Jurkat, Clone E6-1 (cell line): ENCODE results near the gene KIAA1210.

Source experiments
- DNase-seq: peaks from one replicate; pipeline ENCODE4 v3.0.0-alpha.2; 2011; ENCODE audit warnings: low read depth, low spot score
- H3K4me3 ChIP-seq: 2 replicates; pipeline ENCODE4 v1.5.1; 2011; ENCODE audit warnings: mild to moderate bottlenecking, low read length, control low read depth, moderate library complexity

Gene KIAA1210

DNA sequence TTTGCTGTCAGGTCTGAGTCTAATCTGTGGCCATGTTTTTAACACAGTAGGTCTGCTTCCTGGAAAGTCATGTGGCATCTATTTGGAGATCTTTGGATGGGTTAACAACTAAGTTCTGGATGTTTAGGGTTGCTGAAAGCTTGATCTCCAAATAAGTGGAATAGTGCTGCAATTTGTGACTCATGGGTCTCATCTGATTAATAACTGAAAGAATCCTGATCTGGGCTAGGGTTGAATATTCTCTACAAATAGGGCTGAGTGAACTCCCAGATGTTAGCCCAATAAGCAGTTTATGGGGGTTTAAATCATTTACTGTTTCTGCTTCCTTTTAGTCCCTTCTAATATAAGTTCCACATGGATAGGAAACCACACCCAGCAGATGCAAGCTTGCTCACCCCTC is 31.7 kb downstream of the KIAA1210 start:
- no peak for DNase-seq
- no peak overlapping the region for H3K4me3 ChIP-seq

DNA sequence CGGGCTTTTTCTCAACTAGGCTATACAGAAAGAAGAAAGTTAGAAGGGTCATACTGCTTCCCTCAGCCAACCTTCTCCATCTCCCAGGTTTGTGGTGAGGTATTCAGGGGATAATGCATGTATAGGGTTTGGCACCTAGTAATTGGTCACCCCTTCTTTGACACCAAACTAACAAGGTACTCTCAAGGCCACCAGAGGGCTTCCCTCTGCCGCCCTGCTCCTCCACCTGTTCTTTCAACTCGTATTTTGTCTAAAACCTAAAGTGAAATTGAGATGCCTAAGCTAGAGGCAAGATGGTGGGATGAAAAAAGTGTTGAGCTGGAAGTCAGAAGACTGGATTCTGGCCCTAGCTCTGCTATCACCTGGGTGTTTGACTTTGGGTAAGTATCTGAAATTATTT is 32.8 kb downstream of the KIAA1210 start:
- H3K4me3 ChIP-seq = no peak overlapping the region
- no peak for DNase-seq

DNA sequence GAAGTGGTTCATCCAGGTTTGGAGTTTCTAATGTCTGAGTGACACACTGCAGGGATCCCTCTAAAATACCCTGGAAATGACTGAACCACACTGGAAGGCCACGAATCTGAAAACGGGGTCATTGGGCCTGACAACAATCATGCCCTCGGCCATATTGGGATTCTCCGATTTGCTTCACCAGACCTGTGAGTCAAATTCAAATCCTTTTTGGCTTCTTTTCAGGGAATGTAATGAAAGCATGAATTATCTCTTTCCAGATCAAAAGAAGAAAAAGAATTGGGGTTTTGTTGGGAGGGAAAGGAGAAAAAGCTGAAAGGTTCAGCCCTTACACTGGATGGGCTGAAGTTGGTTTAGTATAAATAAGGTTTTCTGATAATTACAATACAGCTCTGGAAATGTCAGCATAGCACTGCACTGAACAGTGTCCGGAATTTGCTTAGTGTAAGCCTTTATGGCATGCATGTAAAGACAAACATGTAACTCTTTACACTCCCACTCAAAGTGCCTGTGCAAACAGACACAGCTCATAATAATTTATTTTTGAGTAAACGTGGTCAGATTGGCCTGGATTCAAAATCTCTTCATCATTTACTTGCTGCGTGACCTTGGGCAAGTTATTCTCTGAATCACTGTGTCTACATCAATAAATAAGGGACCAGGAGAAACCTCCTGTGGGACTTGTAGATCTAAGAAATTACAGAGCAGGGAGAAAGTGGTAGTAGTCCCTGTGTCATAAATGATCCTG is 33.4 kb downstream of the KIAA1210 start:
- no peak for DNase-seq
- no peak overlapping the region for H3K4me3 ChIP-seq

DNA sequence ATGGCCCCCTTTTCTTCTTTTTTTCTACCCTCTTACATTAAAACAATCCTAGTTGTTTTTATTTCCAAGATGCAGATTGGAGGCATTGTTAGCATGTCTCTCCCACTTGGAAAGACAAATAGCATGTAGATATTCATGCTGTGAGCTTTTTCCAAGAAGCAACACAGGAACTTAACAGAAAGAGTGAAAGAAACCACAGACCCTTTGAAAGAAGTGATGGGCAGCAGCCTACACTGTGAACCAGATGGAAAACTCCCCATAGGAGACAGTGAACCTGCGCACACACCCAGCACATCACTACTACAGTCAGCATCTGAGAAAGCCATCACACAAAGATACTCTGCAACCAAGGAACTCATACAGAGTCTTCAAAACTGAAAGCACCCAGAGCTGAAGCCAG is 37.0 kb downstream of the KIAA1210 start:
- H3K4me3 ChIP-seq = no peak overlapping the region
- no peak for DNase-seq

DNA sequence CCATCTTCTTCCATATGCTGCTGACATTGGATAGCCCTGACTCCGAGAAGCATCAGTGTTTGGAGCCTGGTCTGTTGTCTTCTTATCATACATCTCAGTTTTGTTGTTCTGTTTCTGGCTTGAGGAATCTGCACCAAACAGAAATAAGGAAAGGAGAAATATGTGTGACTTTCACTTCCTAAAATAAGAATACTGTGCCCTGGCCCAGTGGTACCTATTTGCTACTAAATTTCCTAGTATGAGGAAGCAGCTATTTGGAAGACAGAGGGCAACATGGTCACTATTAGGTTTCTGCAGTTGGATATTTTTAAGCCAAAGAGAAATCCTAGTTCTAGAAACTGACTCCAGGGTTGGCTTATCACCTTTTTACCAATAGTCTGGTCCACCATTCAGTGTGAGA is 38.0 kb downstream of the KIAA1210 start:
- no peak overlapping the region for H3K4me3 ChIP-seq
- DNase-seq = no peak

DNA sequence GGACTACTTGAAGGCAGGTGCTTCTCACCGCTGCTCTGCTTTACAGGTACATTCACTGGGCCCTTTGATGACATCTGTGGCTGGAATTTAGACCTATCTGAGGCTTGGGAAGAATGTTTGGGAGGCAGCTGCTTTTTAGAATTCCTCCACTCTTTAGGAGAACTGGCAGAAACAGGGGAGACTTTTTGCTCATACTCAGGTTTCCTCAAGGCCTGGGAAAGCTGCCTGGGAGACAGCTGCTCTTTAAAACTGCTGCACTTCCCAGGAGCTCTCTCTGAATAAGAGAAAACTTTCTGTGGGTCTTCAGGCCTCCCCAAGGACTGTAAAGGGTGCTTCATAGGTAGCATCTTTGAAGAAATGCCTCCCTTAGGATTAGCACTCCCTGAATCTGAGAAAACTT is 40.5 kb downstream of the KIAA1210 start:
- DNase-seq = no peak
- no peak overlapping the region for H3K4me3 ChIP-seq

DNA sequence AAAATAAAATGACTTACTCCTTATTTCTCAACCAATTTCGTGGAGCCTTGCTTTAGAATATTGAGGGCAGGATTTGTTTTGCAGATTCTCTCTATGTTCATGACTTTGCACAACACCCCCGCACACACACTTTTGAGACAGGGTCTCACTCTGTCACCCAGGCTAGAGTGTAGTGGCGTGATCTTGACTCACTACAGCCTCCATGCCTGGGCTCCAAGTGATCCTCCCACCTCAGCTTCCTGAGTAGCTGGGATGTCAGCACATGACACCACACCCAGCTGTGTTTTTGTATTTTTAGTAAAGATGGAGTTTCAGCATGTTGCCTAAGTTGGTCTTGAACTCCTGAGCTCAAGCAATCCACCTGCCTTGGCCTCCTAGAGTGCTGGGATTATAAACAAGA is 42.8 kb downstream of the KIAA1210 start:
- no peak for DNase-seq
- H3K4me3 ChIP-seq = no peak overlapping the region

DNA sequence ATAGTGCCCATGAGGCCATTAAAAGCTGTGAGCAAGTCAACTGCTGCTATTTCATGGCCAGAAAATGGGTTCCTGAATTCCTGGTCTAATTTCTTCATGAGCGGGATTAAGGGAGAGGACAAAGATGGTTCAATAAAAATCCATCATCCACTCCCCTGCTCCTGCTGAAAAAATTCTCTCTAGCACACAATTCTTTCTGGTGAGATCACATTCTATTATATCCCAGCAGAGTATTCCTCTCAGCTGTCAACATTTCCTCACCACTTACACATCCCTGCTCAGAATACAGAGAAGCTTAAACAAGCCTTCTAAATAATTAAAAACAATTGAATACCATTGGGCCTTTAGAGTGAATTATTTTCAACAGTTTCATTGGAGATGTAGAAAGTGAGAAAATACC is 45.3 kb downstream of the KIAA1210 start:
- no peak for DNase-seq
- H3K4me3 ChIP-seq = no peak overlapping the region

DNA sequence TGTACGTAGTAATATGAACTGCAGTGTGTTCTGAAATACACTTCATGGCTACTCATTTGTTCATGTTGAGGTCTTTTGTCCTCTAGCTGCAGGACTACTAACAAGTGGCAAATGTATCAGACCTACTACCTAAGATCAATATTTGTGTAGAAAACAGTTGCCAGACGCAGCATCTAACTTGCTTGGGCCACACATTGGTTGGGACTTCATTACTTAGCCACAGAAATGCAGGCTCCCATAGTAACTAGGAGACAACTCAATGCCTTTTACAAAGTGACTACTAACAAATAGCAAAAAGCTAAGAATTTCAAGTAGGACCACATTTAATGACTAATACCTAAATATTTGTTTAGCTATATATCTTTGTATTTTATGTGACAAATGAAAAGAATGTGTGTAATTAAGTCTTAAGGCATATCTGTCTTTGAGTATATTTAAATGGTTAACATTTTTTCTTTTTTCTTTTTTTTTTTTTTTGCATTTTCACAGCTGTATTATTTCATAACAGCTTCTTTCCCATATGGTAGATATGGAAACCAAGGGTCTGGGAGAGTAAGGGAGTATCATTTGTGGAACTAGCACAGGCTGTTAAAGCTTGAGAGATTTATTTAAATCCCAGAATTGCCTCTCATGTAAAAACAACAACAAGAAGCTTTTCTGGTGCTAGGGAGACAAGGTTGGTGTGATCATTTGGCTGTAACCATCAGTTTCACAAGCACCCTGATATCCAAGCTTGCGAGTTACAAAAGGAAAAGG is 52.2 kb downstream of the KIAA1210 start:
- no peak overlapping the region for H3K4me3 ChIP-seq
- no peak for DNase-seq

DNA sequence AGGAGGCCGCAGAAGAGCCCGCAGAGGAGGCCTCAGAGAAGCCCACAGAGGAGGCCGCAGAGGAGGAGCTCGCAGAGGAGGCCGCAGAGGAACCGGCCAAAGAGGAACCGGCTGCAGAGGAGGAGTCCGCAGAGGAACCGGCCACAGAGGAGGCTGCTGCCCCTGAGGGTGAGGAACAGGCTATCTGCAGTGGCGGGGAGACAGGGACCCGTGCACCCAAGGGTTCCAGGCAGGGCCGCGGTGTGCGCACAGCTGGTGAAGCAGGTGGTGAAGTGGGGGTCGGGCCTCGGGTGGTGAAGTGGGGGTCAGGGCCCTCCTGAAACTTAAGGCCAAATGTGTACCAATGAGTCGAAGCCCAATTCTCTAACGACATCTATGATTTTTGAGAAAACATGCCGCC is 53.7 kb downstream of the KIAA1210 start:
- DNase-seq = no peak

DNA sequence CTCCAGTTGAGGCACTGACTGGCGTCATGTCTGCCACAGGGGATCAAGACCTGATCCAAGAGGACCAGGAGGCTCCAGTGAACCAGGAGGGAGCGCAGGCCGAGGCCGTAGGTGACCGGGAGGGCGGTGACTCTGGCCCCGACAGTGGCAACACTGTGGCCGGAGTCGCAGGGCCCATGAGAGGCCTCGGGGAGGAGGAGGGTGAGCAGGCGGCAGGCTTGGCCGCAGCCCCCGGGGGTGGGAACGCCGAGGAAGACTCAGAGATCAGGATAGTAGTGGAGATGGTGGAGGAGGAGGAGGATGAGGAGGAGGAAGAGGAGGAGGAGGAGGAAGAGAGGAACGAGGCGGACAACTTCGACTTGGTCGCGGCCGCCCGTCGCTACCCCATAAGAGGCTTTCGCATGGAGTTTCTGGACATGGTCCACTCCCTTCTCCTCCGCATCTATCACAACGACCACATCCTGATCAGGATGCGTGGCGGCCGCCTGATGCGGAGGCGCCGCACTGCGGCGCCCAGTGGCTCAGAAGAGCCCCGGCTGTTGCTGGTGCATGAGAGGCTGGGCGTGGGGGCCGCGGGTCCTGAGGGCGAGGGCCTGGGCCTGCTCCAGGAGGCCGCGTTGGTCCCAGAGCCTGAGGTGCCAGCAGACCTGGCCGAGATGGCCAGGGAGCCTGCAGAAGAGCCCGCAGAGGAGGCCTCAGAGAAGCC is 54.3 kb downstream of the KIAA1210 start:
- DNase-seq = no peak
- H3K4me3 ChIP-seq = no peak overlapping the region

More for the DNA sequence above, 53.7 kb downstream of the KIAA1210 start:
- no peak overlapping the region for H3K4me3 ChIP-seq

DNA sequence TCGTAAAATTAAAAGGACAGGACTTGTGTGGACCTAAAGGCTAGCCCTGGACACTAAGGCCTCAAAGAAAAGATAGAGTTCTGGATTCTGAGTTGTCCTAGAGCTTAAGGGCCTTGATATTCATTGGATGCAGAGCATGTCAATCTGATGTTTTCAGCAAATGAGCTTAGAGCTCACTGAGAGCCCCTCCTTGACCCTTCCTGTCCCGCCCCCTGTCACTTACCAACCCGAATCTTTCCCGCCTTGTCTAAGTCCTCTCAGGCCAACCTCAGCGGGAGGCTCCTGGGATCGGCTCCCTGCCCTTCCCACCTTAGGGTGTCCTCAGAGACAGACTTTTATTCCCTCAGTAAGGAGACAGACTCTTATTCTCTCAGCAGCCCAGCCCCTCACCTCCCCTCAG is 54.9 kb downstream of the KIAA1210 start, which contains the start of gene CT47C1:
Gene CT47C1, plus strand, starts transcription at position 250 of the 400 bp plus-strand sequence. CDS start 233 bp downstream, outside the sequence.
- H3K4me3 ChIP-seq = no peak within 1 kb of the TSS
- DNase-seq = no peak

DNA sequence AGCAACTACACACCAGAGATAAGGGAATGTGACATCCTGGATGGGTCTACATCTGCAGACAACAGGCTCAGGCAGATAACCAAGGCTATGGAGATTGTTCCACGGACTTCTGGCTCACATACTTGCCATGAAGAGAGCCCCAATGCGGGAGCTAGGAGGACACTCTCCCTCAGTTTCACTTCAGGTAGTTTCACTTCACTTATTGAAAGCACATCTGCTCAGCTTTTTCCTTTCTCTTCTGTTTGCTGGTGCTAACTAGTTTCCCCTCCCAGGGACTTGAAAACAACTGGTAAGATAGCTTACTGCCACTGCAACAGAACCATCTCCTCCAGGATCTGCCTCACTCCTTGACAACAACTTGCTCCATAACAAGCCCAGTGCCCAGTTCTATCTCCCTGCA is 56.2 kb downstream of the KIAA1210 start:
- H3K4me3 ChIP-seq = no peak overlapping the region
- DNase-seq = no peak

DNA sequence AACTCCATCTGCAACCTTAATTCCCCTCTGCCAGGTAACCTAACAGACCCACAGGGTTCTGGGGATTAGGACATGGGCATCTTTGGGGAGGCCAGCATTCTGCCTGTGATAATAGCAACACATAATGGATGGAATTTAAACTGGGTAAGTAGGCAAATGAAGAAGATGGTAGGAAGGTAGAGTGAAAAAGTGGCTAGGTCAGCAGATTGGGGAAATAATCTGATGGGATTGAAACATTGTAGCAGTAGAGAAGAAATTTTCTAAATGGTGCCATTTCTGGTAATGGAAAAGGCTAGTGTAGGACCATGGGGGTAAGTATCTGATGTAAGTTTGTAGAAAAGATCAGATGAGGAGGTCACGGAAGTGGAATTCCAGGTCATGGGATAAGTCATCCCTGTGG is 57.9 kb downstream of the KIAA1210 start:
- no peak overlapping the region for H3K4me3 ChIP-seq
- no peak for DNase-seq

DNA sequence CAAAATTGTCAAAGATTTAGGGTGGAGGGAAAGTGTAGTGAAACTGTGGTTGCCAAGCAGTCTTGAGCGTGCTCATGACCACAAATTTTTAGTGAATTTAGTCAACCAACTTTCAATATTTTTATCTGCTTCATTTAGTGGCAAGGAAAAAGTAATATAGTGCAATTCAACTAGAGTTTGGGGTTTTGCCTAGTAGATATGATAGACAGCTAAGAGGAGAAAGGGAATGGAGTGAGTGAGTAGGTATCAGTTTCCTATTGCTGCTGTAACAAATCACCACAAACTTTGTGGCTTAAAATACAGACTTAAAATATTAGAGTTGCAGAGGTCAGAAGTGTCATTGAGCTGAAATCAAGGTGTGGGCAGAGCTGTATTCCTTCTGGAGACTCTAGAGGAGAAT is 58.5 kb downstream of the KIAA1210 start:
- H3K4me3 ChIP-seq = no peak overlapping the region
- DNase-seq = no peak

DNA sequence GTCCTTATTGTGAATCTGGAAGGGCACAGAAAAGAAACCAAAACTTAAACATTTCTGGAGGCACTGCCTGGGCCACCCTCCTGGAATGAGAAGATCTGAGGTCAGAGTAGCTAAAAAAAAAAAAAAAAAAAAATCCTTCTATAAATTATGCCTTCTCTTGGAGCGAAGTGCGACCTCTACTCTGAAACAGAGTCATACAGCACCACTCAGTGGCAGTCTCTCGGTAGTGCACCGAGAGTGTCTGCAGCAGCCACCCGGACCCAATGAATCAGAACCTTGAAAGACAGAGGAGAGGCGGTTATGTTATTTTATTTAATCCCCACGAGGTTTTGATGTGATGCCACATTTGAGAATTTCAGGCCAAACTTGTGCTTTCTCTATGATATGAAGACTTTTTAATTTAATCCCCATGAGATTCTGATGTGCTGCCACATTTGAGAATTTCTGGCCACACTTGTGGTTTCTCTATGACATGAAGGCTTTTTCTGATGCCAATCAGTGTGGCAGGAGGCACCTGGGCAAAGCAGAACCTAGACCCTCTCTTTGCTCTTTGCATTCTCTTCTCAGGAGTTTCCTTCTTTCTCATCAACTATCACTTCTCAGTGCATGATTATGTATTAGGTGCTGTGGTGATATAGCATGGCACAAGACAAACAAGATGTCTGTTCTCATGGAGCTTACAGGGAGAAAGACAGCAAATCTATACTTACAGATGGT is 60.4 kb downstream of the KIAA1210 start:
- DNase-seq = no peak
- H3K4me3 ChIP-seq = no peak overlapping the region

DNA sequence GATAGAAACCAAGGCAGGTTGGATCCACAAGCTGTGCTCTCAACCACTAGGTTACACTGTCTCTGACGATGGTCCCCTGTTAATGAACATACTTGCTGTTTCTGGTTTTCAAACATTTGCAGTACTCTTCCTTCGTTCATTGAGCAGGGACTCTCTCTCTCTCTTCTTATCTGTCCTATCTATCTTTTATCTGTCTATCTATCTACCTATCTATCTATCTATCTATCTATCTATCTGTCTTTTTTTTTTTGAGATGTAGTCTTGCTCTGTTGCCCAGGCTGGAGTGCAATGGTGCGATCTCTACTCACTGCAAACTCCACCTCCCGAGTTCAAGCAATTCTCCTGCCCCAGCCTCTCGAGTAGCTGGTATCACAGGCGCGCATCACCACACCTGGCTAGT is 64.2 kb downstream of the KIAA1210 start:
- H3K4me3 ChIP-seq = no peak overlapping the region
- DNase-seq = no peak

DNA sequence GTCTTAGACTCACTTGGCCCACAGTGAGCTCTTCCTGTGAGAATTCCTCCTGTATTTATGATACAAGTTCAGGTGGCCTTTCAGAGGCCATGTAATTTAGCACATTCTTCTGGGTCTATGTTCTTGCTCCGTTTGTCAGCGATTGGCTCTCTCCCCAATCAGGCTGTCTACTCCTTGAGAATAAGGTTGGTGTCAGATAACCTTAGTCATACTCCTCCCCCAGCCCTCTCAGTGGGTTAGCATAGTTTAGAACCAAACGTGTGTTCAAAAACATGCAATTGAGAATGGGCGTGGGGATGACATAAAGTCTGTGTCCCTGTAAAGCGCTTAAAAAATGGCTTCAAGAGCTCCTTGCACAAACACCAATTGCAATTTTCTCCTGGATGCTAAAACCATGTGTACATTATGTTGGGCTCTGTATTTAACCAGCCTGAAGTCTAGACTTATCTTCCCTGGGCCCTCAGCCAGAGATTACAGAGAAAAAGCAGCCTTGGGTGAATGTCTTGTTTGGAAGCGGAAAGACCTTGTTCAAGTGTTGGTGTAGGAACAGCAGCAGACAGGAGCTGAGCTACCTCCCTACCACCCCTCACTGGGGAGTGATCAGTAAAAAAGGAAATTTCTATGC is 64.8 kb downstream of the KIAA1210 start:
- H3K4me3 ChIP-seq = no peak overlapping the region
- no peak for DNase-seq

DNA sequence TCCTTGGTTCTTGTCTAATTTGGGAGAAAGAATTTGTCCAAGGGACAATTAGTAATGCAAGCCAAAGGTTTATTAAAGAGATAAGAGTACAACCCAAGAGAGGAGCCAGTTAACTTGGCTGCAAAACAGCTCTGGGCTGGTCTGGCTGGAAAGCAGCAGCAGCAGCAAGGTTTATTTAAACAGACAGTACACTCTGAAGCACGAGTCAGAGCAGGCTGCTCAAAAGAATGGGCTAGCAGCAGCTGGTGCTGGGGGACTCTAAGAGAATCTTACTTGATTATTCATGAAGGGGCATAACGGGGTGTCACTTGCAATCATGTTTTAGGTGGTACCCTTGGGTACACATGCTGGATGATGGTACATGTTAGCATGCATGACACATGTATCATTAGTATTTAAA is 71.9 kb downstream of the KIAA1210 start:
- no peak overlapping the region for H3K4me3 ChIP-seq

More for the DNA sequence above, 71.9 kb downstream of the KIAA1210 start:
- DNase-seq = no peak
